Inflammatory macrophage (primary cell): ENCODE results near the gene PRKCE.
A peak's percentile ranks its signal among the peaks of the same experiment; 100 is the strongest.
"Not testable (repeated sequence)": the region's sequence is repeated elsewhere in the genome, so short reads cannot be mapped to it uniquely, and the experiment has no call there.

Source experiments
- DNase-seq, 2 donors: peaks; one replicate each; pipeline ENCODE4 v3.0.0-alpha.2; 2020 to 2022

Gene PRKCE

DNA sequence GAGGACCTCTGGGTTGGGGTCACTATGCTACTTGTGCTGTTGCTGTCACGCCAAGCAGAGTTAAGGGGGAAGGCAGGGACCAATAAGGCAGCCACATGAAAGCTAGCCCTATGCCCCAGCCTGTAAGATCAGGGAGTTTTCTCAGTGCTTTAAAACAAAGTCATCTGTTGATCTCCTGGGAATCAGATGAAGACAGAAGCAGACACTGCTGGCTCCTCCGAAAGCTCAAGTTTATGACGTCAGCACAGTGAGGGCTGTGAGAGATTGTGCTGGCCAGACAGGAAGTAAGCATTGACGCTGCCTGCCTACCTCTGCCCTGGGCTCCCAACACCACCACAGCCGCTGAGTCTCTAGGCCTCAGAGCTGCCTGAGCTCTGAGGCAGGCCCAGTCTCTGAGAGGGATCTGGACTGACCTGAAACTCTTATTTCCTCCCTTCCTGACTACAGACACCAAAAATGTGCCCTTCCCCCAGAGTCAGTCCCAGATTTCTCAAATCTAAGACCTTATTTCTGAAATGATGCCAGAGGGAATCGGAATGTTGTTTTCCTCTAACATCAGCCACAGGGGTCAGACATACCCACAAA, 527.7 kb downstream of the PRKCE start:
- peak in 1 of 2 donors; percentile 23 for DNase-seq

DNA sequence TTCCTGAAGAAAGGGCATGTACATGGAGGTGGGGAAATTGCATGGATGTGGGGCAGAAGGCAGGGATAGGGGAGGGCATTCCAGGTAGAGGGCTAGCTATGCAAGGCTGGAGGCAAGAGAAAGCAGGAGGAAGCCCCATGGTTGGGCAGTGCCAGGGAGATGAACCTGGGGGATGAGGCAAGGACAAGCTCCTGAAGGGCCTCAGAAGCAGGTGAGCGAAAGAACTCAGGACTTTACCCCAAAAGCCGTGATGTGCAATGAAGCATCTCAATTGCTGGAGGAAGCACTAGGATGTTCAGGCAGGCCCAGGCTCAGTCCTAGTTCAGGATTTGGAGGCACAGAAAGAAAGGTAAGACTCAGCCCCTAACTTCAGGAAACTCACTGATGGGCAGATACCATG, 528.7 kb downstream of the PRKCE start:
- no peak for DNase-seq

DNA sequence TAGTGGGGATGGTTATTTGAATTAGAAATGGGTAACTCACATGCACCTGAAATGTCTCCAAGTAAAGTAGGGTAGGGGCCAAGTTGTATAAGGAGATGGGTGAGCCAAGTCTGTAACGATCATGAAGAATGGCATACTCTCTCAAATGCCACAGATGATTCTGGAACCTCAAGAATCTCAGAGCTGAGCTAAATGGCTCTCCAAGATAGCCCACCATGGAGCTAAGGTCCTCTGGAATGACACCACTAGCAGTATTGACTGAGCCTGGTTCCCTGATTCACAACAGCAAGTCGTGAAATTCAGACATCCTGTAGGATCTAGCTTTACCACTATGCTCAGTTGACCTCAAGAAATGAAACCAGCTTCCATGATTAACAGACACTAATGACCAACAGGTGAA, 529.8 kb downstream of the PRKCE start:
- no peak for DNase-seq

DNA sequence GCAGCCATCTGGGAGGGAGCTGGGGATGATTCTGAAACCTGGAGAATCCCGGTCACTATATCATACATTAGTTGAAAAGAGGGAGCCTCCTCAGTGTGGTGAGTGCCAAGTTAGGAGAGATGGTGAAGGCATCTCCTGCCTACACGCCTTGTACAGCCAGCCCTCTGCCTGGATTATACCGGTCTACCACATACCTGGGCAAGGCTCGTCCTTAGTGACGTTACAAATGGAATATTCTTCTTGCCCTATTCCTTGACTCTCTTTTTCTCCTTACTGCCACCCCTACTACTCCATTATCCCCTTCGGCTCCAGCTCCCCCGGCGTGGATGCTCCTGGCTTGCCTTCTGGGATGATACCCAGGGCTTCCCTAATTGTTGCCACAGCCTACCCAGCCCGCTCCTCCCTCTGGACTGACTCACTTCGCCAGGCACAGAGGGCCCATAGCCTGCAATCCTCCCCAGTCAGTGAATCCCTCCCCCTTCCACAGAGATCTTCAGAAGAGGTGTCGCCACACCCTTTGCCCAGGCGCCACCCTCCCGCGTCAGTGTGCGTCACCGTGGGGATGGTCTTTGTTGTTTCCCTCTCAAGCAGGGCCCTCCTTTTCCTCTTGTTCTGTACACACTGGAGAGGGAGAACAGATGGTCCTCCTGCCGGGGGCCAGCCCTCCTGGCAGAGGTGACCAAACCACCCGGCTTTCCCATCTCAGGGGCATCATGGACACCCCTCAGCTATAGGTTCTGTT, 530.5 kb downstream of the PRKCE start:
- DNase-seq, result no peak

DNA sequence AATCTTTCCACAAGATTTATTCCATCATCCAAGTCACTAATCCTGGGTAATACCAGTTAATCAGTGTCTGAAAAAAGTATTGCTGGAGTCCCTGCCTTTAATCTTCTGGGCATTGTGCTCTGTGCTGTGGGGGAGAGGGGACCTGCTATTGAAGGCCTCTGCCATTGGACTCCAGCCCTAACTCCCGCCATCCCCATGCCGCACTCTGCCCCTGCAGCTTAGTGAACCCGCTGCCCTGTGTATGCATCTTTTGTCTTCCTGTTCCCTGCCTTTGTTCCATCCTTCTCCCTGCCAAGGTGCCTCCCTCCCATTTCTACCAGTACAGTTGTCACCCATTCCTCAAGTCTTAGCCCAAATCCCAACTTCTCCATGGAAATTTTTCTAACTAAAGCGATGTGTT, 532.0 kb downstream of the PRKCE start:
- no peak for DNase-seq

DNA sequence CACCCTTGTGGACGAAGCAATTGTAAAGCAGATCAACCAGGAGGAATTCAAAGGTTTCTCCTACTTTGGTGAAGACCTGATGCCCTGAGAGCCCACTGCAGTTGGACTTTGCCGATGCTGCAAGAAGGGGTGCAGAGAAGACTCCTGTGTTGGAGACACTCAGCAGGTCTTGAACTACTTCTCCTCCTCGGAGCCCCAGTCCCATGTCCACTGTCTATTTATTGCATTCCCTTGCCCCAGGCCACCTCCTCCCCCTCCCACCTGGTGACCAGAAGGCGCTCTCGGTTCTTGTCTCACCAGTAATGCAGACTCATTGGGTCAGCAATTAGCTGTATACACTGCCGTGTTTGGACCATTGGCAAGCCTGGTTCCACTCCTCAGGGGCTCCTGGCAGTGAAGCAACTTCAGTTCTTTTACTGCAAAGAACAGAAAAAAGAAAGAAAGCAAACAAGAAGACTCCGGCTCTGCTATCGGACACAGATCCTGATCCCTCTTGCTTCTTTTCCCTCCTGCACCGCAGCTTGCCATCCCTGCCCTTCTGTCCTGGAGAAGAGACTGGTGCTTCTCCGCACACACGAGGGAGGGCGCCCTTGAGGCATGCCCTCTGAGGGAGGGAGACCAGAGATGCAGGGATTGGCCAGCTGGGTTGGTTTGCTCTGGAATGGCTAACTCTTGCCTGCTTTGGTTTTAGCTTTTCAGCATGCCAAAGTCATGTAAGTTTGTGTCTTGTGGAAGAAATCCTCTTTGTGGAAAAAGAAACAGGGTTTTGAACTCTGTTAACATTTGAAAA, 533.5 kb downstream of the PRKCE start:
- DNase-seq, result peak in 1 of 2 donors; percentile 15

DNA sequence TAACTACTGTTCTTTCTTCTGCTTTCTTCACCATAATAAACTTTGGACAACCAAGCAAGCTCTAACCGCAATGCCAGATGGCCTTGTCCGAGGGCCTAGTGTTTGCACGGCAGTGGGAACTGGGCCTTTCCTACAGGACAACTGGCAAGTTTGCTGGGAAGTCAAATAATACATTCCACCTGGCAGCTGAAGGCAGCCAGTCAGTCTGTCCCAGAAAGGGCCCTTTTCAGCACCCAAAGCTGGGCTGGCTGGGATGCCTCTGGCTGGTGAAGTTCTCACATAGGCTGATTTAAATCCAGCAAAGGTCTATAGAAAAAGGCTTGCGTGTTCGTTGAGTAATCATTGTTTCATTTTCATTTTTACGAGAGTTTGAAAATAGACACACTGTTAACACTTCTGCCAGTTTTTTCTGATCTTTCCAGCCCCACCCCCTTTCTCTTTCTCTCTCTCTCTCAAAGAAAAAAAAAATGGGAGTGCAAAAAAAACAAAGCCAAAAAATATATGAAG, 535.7 kb downstream of the PRKCE start:
- peak; percentile 10 to 54 for DNase-seq

DNA sequence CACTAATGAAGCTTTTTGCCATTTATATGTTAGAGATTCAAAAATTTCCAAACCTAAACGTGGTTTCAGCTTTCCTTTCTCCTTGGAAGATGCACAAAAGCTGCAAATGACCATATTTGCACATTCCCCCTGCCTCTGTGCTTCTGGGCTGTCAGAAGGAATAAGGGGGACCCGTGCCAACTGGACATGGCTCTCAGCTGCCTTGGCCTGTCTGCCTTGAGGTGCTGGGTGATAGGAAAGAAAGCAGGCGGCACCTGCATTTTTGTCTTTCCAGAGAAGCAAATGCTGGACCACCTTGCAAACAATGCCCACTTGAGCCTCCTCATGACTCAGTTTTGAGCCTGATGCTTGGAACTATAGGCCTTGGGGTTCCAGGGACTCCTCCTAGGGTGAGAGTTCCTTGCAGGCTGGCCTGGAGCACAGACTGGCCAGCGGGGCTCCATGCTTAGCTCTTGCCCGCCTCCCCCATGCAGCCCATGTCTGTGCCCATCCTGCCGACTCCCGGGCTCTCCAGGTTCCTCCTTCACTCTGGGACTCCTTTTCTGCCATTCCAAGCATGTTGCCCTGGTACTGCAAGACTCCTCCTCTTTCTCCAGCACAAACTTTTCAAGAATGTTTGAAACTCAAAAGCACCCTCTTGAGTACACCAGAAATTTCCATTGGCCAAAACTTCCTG, 536.7 kb downstream of the PRKCE start:
- DNase-seq, result no peak

DNA sequence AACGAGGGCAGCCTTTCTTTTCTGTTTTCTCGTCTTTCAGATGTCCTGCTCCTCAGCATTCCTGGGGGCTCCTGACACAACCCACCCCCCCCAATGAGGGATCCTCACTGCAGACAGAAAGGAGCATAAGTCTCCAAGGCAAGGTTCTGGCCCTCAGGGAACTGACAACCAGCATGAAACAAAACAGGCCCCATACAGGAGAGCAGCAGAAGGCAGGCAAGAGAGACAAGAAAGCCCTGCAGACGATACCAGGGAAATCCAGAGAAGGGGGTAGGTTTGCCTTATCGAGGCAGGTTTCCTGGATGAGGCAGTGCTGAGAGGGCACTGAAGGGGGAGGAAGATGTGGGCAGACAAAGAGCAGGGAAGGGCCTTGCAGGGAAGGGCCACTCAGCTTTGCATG, 541.9 kb downstream of the PRKCE start:
- no peak for DNase-seq

DNA sequence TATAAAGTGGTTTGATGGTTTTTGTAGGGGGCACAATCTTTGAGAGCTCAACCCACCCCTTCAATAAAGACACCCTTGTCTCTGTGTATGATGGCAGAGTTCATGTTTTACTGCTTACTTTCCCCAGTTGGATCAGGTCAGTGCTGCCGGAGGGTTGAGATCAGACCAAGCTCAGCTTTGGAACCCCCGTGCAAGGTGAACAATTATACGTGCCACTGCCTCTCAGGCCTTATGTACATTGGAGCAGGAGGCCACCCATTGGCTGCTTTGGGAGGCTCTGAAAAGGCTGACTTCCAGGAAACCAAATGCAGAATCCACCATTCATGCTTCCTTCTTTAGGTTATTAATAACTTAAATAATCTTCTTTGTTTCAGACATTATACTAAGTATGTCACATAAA, 542.4 kb downstream of the PRKCE start:
- no peak for DNase-seq

DNA sequence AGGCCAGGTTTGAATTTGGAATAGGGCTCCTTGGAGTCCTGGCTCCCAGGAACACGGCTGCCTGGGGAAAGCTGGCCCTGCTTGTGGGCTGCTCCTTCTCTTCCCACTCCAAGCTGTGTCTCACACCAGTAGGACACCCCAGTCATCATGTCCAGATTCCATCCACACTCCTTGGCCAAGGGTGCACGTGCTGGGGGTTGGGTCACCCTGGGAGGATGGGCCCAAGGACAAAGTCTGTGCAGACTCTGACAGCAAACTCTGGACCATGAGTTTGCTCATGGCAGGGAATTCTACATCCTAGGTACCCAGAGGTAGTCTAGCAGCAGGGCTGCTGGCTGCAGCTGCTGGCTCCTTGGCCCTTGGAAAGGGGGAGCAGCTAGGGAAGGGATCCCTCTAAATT, 543.4 kb downstream of the PRKCE start:
- DNase-seq, result no peak

DNA sequence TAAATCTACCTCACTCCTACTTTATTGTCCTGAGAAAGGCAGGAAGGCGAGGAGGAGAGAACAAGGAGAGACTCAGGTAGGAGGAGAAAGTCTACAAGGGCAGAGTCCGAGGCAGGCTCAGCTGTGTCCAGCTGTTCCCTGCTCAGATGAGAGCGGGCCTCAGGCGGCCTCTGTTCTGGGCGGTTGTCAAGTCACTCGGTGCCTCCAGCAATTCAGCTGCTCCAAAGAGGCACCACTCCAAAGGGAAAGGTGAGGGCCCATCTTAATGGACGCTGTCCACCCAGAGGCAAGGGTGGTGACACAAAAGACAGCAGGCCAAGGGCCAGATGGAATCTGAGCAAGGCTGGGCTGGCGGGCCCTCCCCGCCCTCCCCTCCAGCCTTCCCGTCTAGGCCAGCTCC, 544.3 kb downstream of the PRKCE start:
- DNase-seq, result no peak

DNA sequence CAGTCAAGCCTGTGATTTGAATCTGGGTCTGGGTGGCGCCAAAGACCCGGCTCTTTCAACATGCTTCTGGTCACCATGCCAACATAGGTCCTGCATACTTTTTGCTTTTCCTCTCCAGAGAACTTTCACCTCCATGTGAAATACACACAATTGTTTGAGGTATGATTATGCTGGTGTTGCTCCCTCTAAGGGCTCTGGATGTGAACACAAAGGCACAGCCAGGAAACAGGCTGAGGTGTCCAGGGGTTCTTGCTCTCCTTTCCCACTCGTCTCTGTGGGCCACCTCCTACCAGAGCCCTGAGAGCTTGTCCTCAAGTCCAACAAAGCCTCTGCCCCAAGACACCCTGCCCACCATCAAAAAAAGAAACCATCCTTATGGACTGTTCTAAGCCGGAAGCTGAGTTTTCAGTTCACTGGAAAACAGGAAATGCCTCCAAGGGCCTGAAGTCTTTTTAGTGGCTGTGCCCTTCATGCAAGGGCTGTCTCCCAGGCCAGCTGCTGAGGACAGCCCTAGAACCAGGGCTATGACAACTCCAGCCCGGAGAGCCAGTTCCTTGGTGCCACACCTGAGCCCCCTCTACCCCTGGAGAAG, 545.5 kb downstream of the PRKCE start:
- no peak for DNase-seq

DNA sequence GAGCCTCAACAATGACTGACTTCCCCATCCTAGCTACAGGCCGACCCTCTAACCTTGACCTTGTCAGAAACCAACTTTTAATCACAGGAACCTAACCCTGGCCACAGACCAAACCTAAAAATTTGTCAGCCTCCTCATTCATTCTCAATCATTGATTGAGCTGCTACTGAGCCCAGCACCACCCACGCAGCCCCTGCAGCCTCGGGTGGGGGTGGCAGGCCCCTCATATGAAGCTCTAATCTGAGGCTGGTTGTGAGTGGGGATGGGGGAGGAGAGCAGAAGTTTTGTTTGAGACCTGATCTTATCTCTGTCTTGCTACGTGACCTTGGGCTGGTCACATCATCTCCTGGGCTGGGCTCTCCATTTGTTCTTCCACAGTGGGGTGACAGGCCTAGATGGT, 546.2 kb downstream of the PRKCE start:
- no peak for DNase-seq

DNA sequence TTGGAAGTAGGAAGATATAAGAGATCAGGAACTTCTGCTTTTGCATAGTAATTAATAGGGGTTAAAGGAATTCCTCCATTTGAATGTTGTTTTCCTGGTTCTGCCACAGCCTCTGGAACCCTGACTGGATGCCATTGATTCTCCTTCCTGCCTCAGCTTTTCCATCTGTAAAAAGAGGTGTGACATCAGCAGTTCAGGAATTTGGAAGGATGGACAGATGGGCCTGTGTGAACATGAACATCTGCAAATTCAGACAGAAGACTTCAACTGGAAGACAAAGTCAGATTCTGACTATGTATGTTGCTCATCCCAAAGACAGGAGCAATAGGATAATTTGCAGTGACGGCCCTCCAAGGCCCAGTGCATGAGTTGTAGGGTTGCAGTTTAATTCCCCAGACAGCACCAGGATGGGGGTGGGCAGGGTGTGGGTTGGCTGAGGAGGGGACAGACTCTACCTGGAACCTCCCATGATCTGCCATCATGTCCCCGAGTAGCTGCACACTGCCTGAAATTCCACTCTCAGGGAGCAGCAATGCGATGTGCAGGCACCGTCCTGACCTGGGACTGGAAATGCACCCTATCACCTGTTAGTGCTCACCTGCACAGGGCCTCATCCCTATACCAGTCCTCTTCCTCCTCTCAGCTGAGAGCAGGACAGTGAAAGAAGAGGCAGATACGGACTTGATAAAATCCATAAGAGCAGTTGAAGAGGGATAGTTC, 546.8 kb downstream of the PRKCE start:
- no peak for DNase-seq

DNA sequence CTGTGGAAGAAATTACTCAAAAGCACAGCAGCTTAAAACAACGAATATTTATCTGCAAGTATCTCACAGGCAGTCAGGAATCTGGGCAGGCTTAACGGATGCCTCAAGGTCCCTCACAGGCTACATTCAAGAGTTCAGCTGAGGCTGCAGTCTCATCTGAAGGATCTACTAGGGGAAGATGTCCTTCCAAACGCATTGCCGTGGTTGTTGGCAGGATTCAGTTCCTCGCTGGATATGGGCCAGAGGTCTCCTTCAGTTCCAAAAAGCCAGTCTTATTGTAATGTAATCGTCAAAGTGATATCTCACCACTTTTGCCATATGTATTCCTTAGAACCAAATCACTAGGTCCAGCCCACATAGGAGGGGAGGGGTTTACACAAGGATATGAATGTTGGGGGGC, 547.5 kb downstream of the PRKCE start:
- no peak for DNase-seq

DNA sequence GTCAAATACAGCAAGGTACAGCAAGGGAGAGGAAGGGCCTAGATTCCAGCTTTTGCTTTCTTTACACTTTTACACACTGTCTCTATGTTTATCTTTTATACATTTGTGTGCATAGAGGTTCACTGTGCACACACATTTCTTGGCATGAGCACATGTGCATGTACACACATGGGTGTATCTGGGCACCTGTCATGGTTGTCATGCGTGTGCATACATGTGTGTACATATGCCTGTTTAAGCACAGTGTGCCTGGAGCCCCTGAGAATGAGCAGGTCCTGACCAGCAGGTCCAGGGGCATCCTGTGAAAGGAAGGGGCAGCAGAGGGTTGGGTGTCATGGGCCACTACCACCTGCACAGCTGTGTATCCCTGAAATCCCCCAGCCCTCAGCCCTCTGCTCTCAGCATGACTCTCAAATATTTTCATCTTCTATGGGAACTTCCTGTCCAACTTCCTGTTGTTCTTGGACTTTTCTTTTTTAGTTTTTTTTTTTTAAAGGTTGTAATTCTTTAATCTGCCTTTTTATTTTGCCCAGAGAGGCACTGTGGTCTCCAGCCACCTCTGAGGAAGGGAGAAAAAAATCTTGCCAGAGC, 548.7 kb downstream of the PRKCE start:
- DNase-seq, result no peak

DNA sequence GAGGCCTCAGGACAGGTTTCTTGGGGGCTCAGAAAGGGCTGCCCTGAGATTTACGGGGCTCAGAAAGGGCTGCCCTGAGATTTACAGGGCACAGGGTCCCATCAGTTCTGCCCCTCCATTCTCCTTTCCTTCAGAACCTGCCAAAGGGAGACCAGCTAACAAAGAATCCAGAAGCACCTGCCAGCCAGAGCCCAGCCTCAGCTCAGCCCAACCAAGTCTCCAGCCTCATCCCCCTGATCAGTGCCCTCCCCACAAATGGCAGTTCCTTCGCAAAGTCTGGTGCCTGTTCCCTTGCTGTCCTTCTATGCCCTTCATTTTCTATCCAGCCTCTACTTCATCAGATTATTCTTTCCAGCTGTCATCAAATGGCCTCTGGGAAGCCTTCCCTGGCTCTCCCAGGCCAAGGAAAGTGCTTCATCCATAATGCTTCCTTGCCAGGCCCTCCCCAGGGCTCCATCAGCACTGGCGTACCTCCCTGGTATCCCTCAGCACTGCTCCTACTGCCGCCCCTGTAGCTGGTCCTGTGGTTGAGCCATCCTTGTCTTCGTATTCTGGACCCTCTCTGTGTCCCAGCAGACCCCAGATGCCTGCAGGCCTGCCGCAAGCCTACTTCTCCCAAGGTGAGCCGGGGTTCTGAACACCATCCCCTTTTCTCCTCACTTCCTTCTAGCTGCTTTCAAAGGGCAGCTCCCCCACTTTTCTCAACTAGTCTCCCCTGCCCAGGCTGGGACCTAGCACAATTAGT, 549.6 kb downstream of the PRKCE start:
- no peak for DNase-seq

DNA sequence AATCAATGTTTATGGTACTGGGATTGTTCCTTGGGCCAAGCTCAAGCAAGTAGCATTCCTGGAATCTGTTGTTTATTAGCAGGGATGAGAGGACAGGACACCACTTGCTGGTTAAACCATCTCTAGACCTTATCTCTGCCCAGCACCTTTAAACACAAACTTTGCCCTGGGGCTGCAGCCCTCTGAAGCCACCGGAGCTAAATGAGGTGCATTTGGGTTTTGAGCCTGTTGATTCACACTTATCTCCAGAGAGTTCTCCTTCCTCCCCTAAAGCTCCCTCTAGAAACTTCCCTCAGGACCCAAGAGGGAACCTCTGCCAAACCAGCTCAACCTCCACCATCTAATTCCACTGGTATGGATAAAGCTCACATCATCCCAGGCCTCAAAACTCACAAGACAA, 551.0 kb downstream of the PRKCE start:
- DNase-seq, result no peak

DNA sequence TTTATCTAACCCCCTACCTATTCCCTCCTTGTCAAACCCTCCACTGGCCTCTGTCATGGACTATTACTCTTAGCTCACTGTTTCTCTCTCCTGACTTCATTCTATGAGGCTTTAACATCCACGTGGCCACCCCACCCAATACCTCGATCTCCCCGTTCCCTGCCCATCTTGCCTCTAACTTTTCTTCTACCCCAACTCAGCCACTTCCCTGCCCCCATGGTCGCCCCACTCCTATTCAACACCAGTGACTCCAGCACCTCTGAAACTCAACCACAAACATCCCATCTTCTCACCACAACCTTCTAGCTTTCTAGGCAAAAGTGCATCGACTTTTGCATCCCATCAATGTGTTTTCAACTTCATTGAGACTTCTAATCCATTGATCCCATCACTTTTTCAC, 551.5 kb downstream of the PRKCE start:
- no peak for DNase-seq

DNA sequence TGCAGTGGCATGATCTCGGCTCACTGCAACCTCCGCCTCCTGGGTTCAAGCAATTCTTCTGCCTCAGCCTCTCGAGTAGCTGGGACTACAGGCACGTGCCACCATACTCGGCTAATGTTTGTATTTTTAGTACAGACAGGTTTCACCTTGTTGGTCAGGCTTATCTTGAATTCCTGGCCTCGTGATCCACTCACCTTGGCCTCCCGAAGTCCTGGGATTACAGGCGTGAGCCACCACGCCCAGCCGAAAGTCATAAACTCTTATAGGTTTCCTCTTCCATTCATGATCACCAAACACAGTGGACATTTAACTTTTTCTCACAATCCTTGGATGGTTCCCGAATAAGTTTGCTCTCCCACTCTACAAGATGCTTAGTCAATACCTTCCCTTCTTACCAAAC, 552.2 kb downstream of the PRKCE start:
- not testable (repeated sequence) for DNase-seq
